Measurements from ENCODE around the gene THADA. TPM values are rescaled to one million over a fixed set of nuclear protein-coding genes. Genes with fewer than 3 reads are reported as not detected.
A peak's percentile ranks its signal among the peaks of the same experiment; 100 is the strongest.

The THADA gene
- total RNA-seq, 1 donor from 2014 or later, result 14.2 TPM

DNA sequence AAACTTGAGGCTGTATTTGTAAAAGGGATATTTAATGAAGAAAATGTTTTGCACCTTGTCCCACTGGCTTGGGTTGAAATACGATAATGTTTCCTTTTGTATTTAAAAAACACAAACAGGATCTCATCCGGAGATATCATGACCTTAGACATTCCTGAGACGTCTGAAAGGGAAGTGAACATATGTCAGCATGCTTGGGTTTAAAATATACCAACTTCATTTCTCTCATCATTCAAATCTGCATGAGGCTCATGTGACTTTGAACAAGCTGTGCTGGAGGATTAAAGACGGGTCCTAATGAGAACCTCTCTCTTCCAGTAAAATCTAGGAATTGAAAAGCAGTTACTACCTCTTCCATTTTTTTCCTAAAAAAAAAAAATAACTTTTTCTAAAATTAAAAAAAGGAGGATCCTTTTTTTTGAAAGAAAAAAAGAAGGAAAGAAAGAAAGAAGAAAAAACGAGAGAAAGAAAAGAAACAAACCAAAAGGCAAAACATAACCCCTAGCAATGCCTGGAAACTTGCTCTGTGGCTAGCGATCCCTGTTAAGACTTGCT, 262.7 kb downstream of the THADA start:
- no peak for DNase-seq
- ATAC-seq (ENCODE audit: poor library complexity), result no peak
- intact Hi-C loops (cut with DNase I), result loop anchor here (5.0 to 10.0 kb wide), 3 partner anchors 66 to 142 kb away; no protein-coding TSS in a partner anchor

DNA sequence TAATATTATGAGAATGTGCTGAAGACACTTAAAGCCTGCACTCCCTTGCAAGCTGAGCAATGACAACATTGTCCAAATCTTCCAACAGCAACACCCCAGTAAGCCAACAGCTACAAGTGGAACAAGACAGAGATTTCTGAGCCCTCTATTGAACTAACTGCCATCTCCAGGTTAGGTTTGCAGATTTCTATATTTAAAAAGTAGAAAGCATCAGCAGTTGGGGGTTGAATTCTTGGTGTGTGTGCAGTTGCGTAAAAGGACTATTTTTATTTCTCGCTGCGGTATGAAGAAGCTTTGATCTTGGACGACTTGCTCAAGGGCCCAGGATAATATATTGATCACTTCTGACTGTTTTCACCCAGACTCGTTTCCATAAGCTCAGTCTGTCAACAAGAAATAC, 263.2 kb downstream of the THADA start:
- ATAC-seq (ENCODE audit: poor library complexity), result peak; percentile 51

DNA sequence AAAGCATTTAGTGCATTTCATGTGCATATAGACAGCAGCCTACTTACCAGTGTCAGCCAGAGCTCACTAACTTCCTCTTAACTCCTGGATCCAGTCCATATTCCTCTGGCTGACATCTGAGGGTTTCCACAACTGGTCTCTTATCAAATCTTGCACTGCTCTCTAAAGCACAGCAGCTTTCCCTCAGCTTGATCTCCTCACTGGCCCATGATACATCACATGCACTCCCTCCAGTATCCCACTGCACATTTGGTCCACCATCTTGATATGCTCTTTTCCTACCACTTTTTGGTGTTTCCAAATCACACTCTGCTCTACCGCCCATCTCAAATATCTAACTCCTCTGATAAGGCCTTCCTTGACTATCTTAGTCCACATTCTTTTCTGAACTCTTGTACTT, 264.4 kb downstream of the THADA start:
- intact Hi-C loops (cut with DNase I), result loop anchor here (5.0 to 10.0 kb wide), 3 partner anchors 64 to 143 kb away; no protein-coding TSS in a partner anchor
- peak; percentile 64 for ATAC-seq (ENCODE audit: poor library complexity)
- no peak for DNase-seq

More for the DNA sequence above, 263.2 kb downstream of the THADA start:
- DNase-seq, result no peak
- intact Hi-C loops (cut with DNase I), result loop anchor here (5.0 to 10.0 kb wide), 3 partner anchors 65 to 142 kb away; no protein-coding TSS in a partner anchor

DNA sequence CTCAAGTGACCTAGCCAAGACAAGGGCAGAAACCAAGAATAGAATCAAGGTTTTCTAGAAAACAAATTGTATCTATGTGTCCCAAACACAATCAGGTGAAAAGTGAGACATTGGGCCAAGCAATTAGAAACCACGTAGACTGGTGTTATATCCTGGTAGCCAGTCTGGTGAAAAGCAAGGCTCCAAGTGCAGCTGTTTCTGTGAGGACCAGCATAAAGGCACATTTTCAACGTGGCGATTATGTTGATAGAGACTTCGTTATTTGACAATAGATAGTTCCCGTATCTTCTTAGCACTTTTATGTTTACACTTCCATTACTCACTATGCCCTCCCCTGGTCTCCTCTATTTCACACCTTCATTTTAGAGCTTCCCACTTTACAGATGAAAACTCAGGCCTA, 266.2 kb downstream of the THADA start:
- ATAC-seq (ENCODE audit: poor library complexity) (no peak), DNase-seq (no peak)
- intact Hi-C loops (cut with DNase I), result loop anchor here (5.0 to 10.0 kb wide), 3 partner anchors 62 to 145 kb away; no protein-coding TSS in a partner anchor

DNA sequence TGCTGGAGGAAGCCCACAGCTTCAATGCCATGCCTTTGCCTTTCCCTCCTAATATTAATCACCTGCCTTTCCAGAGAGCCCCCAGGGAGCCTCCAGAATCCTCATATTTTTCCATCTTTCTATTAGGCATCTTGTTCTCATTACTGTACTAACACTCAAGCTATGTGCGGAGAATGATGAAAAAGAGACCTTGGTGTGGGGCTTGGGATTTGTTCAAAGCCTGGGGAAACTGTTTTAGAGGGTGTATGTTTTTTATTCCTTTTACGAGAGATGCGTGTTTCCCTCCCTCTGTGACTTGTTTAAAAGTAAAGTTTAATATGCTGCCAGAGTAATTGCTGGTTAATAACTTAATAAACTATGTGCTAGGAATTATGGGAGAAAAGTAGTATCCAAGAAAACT, 267.0 kb downstream of the THADA start:
- DNase-seq (no peak), ATAC-seq (ENCODE audit: poor library complexity) (no peak)
- intact Hi-C loops (cut with DNase I), result no loop called here

DNA sequence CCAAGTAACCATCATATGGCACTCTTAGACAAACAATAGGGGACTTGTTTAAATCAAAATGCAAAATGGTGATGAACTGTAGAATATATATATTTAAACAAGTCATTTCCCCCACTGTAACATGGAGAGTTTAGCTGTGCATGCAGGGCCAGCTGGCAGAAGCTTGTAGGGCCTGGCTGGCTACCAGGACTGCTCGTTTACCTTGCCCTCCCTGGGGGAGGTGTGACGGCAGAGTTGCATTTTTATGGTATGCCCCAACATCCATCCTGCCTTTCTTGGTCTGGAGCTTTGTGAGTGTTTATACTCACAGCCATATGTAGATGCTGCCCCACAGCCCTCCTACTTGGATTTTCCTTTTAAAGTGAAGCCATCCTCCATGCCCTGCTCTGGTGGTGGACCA, 267.7 kb downstream of the THADA start:
- no peak for DNase-seq
- intact Hi-C loops (cut with DNase I), result no loop called here
- no peak for ATAC-seq (ENCODE audit: poor library complexity)

DNA sequence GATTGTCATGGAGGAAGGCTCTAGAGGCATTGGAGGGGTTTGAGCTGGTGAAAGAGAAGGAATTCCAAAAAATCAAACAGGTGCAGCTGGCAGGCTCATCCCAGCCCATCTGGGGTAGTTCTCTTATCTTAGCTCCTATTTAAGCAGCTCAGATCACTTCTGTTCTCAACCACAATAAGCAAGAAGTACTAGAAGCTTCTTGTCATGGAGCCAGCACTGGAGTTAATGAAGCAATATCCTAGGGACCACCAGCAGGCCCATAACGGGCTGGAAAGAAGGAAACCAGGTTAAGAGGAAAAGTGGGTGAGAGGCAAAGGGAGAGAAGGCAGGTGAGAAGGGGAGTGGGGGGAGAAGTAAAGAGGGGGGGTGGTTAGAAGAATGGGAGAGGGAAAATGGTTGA, 268.7 kb downstream of the THADA start:
- DNase-seq, result no peak
- intact Hi-C loops (cut with DNase I), result no loop called here
- no peak for ATAC-seq (ENCODE audit: poor library complexity)

DNA sequence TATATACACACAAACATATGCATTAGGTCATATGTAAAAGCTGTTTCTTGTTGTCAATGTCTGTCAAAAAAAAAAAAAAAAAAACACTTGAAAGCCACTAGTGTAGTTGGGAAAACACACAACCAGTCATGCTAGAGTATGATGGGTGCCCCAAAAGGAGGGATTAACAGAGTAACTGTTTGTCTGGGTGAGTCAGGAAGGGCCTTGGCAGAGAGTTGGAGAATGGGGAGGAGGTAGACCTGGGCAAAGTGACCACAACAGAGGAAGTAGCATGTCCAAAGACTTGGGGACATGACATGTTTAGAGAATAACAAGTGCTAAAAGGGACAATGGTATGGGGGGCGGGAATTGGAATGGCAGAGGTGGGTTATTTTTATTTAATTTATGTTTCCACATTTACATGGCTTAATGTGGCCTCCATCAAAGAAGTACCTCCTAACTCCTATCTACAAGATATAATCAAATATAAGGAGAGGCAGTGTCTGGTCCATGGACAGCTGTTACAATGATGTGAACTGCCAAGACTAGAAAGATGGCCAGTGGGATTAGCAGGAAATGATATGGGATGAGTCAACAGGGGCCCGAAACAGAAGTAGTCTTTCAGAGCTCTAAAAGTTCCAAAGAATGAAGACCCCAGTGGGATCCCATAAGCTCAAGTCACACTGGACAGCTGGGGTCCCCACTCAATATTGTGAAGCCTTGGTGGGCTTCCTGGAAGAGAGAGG, 269.6 kb downstream of the THADA start:
- ATAC-seq (ENCODE audit: poor library complexity), result no peak
- no peak for DNase-seq
- intact Hi-C loops (cut with DNase I), result no loop called here

DNA sequence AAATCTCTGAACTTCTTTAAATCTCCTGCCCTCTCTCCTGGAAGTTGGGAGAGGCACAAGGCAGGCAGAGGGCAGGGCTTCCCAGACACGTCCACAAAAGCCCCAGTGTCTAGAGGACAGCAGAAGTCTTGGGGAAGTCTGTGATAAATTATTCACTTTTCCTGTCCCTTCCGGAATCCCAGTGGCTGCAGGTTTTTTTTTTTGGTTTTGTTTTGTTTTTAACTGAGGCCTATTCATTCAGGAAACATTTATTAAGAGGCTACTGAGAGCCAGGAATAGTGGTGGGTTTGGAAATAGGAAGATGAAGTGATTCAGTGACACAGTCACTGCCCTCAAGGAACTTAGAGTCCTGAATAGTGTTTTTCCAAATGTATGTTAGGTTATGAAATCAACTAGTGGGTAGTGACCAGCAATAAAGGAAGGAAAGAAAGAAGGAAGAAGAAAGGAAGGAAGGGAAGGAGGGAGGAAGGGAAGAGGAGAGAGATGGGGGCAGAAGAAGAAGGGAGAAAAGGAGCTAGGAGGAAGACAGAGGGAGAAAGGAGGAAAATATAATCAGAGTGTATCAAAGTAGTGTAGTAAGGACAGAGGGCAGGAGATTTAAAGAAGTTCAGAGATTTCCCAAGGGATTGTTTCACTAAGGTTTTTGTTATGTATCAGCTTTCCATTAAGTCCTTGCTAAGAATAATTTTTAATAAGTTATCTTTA, 270.6 kb downstream of the THADA start:
- DNase-seq, result no peak
- intact Hi-C loops (cut with DNase I), result no loop called here
- ATAC-seq (ENCODE audit: poor library complexity), result no peak

DNA sequence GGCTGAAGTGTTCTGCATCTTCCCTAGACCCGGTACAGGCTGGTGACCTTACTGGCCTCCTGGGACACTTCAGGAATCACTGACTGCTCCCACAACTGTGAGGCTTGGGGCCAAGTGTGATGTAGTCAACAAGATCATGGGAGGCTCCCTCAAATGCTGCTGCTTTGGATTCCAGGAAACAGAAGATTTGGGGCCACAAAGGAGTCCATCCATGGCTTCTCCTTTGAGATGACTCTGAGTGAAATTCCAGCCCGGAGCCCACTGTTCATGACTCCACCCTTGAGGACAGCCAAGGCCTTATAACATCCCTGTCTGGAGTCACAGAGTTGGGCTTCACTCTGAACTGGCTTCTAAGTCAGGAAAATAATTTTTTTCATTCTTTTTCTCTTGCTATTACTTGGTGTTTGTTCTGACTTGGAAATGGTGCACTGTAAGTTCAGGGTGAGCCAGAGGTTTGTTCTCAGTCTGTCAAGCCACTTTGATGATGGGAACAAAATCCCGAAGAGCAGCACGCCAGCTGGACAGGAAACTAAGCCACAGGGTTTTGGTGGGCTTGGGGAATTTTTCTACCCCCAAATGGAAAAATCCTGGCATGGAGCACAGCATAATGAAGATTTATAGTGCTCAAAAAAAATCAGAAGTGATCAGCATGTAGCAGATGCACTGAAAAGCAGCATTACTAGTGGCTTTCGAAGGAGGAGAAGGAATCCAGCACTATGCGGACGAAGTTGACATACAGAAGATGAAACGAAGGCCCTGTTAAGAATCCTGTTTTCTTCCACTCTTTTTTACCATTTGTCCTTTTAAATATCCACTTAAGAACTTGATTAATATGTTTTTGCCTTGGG, 271.4 kb downstream of the THADA start:
- ATAC-seq (ENCODE audit: poor library complexity) (peak; percentile 81), DNase-seq (peak; percentile 83)
- intact Hi-C loops (cut with DNase I), result no loop called here

DNA sequence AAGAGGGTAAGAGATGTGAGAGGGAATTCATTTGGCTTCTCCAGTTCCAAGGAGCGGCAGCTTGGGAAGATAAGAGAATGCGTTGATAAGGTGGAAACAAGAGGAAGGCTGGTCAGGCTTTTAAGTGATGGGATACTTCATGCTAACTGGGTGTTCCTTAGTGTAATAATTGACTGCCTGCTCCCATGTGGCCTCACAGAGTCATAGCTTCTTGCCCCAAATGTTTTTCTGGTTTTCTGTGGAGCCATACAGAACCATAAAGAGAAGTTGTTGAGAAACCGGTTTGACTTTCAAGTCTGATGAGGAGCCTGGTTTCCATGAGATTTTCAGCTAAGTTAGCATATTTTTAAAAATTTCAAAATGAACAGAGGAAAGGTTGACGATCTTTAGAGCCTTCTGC, 272.0 kb downstream of the THADA start:
- ATAC-seq (ENCODE audit: poor library complexity), result peak; percentile 24
- intact Hi-C loops (cut with DNase I), result no loop called here
- DNase-seq, result no peak

DNA sequence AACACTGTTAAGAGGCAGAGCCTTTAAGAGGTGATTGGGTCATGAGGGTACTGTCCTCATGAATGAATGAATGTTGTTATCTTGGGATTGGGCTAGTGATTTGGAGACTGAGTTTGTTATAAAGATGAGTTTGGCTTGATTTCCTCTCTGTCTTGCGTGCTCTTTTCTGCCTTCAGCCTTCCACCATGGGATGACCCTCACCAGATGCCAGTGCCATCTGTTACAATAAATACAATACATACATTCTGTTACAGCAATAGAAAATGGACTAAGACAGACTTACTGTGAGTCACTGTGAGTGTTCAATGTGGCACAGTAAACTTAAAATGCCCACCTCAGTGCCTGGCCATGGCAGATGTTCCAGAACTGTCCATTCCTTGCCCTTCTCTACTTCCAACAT, 274.4 kb downstream of the THADA start:
- intact Hi-C loops (cut with DNase I), result no loop called here
- ATAC-seq (ENCODE audit: poor library complexity), result no peak
- DNase-seq, result no peak

DNA sequence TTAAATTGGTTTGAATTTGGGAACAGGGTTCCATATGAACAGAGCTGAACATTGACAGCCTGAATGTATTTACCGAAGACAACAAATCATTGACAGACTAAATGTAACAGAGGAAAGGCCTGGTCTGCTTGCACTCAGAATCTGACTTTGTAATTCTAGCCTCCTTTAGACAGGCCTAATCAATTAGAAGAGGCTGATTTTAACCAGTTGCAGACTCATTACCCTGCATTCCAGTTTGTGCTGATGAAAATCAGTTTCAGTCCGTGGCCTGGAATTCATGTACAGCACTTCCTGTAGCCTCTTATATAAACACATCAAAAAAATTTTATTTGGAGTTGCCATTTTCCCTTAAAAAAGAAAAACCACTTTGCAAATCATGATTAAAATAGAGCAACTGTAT, 276.3 kb downstream of the THADA start:
- no peak for DNase-seq
- ATAC-seq (ENCODE audit: poor library complexity), result no peak
- intact Hi-C loops (cut with DNase I), result no loop called here

DNA sequence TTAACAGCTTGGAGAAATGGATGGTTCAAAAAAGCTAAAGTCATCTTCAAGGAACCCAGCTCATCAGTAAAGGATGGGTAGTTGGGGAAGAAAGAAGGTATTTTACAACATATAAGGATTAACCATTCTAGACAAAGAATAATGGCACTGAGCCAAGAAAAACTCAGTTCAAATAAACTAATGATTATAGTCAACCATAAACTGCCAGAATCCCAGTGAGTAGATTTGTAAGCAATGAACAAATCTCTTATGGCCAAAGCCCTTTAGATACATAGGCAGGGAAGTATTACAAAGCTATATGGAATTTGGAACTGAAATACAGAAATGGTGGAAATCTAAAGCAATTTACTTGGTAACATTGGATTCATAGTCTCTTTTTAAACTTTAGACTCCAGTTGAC, 277.0 kb downstream of the THADA start:
- intact Hi-C loops (cut with DNase I), result no loop called here
- ATAC-seq (ENCODE audit: poor library complexity) (no peak), DNase-seq (no peak)

DNA sequence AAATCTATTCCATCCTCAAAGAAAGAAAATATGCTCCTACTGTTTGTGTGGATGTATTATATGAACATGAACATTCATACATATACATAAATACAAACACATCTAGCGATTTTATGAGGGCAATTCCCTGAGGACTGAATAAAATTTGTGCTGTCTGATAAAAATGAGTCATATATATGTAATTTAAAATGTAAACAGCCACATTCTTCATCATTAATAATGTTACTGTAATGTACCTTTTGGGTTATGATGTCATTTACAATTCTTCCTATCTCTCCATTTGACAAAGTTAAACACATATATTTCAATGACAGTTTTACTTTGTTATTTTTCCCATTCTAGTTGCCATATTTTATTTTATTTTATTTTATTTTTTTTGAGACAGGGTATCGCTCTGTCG, 278.2 kb downstream of the THADA start:
- ATAC-seq (ENCODE audit: poor library complexity), result no peak
- intact Hi-C loops (cut with DNase I), result no loop called here
- DNase-seq, result no peak

DNA sequence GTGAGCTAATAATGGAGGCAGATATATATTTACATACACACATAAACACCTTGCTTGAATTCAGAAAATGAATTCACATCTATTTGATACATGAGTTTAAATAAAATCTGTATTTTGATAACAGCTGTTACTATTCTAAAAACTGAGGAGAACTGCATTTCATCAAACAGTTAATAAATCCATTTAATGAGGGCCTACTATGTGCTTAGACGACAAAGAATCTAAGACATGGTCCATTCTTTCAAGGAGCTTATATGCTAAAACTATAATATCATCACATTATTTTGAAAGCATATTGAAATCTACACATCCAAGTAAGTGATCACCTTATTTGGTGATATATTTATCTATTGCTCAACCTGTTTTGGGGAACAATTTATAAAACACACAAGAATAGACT, 278.6 kb downstream of the THADA start:
- intact Hi-C loops (cut with DNase I), result no loop called here

DNA sequence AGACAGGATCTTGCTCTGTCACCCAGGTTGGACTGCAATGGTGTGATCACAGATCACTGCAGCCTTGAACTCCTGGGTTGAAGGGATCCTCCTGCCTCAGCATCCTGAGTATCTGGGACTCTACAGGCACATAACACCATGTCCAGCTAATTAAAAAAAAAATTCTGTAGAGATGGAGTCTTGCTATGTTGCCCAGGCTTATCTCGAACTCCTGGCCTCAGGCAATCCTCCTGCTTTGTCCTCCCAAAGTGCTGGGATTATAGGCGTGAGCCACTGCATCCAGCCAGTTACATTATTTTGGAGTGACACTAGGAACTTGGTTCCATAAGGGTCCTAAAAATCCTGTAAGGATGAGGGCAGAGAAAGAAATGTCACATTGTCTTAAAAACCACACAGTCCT, 280.4 kb downstream of the THADA start:
- intact Hi-C loops (cut with DNase I), result no loop called here
- ATAC-seq (ENCODE audit: poor library complexity) (no peak), DNase-seq (no peak)

More for the DNA sequence above, 278.6 kb downstream of the THADA start:
- no peak for DNase-seq
- no peak for ATAC-seq (ENCODE audit: poor library complexity)

DNA sequence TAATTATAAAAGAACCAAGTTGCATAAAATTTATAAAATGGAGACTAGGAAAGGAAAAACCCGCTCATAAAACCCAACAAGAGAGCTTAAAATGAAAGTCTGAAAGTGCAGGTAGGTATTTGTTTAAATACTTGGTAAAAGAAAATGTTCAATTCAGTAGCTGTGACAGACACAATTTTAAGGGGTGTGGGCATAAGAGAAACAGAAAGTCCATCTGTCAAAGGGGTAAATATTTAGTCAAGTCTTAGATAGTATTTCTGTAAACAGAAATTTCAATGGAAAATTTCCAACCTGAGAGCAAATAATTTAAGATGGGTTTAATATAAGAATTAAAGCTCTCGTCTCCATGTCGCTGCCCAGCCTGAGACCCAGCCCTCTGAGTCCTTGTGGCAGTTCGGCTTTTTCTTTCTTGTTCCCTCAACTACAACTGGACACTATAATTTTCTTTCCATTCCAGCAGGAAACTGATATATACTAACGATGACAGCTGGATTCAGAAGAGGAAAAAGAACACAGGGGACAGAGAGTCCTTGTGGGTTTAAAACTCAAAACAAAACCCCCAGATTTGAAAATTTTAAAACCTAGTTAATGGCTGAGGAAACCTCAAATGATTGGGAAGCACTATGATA, 281.4 kb downstream of the THADA start:
- intact Hi-C loops (cut with DNase I), result no loop called here
- DNase-seq, result no peak
- no peak for ATAC-seq (ENCODE audit: poor library complexity)

DNA sequence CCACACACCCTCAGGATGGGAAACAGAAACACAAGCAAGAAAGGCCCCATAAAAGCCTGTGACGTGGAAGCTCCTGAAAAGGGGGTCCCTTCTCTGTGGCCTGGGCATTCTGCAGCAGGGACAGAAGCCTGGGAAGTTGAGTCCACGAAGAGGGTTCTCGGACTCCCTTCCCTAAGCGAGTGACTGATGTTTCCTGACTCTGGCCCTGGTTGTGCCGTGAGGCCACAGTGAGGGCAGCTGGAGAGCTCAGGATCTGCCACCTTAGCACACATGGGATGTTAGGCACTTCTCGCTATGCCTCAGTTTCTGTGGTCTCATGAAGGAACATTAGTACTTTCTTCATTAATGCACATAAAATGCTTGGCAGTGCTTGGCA, 282.2 kb downstream of the THADA start:
- ATAC-seq (ENCODE audit: poor library complexity), result peak; percentile 20
- intact Hi-C loops (cut with DNase I), result no loop called here
- no peak for DNase-seq

All from Right ventricle myocardium superior (tissue), 1 donor.